Kidney tubule cell (primary cell): ENCODE data around the gene LINC00237.
A peak's percentile ranks its signal among the peaks of the same experiment; 100 is the strongest.

Experiments used
- DNase-seq: peaks from one replicate; pipeline ENCODE4 v3.0.0-alpha.2; 2018; ENCODE audit warnings: low spot score

LINC00237 gene

DNA sequence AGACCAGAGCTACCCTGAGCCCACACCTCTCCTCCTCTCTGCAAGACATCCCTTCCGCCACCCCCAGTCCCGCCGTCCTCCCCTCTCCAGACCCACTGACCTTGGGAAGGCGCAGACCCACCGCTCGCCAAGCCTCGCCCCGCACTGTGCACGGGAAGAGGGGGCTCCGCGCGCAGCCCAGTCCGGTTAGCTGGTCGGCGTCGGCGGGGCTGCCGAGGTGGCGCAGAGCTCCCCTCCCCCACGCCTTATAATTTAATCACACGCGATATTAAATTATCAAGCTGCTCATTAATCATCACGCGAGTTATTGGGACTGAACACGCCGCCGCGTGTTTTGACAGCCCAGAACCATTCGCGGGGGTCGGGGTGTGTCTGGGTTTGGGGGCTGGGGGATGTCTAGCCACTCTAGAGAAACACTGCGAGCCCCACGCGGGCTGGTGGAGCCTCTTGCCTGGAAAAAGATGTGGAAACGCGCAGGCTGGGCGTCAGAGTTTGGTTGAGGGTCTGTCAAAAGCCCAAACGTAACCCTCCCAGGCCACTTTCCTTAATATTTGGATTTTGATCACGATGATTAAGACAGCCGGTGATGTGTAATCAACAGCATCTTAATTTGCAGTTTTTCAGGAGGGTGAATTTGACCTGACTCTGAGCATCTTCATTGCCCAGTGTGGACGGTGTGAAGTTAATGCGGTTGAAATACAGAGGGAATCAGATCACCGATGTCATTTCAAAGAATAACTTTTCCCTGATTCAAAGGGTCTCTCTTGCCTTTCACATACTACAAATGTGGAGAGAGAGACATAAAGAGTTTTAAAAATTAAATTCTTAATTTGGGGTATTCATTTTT, at the start of gene LINC00237:
Gene LINC00237, minus strand, starts transcription at position 188 of the 847 bp plus-strand sequence.
- DNase-seq: no peak

DNA sequence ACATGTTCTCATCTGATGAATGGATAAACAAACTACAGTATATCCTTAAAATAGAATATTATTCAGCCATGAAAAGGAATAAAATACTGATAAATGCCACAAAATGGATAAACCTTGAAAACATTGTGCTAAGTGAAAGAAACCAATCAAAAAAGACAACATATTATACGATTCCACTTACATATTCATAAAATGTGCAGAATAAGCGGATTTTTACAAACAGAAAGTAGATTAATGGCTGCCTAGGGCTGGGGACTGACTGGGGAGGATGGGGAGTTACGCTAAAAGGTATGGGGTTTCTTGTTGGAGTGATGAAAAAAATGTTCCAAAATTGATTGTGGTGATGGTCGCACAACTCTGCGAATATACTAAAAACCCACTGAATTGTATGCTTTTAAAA, 49.1 kb upstream of the LINC00237 start:
- no peak for DNase-seq

DNA sequence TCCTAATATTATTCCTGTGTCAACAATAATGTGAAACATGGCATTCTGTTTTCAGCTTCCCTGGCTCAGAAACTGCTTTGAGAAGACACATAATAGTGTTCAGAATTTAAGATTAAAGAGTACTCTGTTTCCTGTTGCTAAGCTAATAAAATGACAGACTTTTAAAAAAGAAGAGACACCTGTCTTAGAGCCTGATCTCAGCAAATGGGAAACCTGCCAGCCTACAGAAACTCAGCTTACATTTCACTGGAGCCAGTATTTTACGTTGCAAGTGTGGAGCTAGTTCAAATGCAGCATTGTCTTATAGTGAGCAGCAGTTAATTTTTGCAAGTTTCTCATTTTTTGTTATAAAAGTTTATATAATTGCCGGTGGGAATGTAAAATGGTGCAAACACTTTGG, 48.5 kb upstream of the LINC00237 start:
- no peak for DNase-seq

DNA sequence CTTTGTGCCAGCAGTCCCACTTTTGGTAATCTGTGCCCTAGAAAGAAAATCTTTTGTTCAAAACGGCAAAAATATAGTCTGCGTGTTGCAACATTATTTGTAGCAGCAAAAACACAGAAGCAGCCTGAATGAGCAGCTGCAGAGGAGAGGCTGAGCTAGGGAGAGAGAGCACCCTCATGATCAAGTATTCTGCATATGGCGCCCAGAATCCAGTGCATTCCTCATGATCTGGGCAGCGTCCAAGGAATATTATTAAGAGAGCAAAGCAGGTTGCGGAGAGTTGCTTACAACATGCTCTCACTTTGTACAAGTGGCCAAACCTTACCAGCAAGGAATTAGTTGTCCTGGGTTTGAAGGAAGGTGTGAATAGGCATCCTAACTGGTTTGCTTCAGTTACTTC, 45.6 kb upstream of the LINC00237 start:
- no peak for DNase-seq

DNA sequence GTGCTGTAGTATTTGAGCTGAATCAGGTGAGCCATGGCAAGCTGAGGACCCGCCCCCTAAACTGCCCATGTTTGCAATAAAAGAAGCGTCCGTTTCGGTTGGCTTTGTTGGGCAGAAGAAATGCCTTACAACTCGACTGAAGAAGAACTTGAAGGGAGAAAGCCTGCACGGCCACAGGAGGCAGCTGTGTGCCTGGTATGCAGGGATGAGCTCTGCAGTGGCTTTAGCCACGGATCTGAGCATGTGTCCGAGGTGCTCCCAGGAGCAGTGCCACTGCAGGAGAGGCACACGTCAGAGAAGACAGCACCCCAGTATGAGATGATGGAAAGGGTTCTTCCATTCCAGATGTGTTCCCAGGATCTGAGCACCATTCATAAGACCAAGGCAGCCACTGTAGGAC, 43.2 kb upstream of the LINC00237 start:
- DNase-seq: no peak

DNA sequence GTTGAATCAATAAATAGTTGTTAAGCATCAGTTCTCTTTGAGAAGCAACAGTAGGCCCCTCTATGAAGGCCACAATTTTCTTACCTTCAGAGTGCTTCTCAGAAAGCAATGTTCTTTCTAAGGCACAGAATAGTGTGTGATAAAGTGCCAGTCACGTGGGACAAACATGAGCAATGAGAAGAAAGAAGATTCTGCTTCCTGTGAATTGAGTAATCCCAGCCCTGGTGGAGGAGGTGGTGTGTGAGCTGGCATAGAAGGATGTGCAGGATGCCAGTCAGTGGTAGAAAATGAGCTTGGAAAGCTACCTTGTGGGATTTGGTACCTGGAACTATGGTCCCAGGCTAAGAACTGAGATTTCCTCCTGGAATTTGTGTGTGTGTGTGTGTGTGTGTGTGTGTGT, 41.4 kb upstream of the LINC00237 start:
- peak; percentile 43 for DNase-seq

DNA sequence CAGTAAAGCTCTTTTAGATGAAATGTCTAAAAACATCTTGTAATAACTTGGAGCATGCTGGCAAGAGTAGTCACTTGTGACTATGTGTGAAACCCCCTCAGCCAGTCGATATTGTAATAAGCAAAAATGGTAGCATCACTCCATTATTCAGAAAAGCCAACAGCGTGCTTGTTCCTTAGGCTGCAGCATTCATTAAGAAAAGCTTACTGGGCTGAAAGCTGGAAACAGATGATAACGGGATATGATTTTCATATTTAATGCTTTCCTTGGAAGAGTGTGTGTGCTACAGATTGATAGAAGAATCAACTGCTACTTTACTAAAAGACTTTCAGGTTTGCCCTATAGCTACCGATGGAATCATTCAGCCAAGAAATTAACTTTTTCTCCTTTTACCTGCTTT, 40.1 kb upstream of the LINC00237 start:
- no peak for DNase-seq

DNA sequence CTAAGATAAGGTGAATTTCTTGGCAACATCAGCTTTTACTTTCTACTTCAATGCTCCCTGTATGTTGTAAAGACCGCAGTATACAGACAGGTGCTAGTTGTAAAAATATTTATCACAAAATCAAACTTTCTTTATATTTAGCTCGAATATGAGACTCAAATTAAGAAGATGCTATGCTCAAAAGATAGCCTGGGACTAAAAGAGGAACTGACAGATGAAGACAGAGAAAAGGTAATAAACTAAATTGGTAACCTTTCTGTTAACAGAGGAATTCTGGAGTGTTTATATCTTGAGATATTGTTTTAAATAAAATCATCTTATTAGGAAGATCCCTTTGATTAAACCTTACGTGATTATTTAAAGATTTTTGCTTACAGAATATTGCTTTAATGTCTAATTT, 39.3 kb upstream of the LINC00237 start:
- DNase-seq: no peak

DNA sequence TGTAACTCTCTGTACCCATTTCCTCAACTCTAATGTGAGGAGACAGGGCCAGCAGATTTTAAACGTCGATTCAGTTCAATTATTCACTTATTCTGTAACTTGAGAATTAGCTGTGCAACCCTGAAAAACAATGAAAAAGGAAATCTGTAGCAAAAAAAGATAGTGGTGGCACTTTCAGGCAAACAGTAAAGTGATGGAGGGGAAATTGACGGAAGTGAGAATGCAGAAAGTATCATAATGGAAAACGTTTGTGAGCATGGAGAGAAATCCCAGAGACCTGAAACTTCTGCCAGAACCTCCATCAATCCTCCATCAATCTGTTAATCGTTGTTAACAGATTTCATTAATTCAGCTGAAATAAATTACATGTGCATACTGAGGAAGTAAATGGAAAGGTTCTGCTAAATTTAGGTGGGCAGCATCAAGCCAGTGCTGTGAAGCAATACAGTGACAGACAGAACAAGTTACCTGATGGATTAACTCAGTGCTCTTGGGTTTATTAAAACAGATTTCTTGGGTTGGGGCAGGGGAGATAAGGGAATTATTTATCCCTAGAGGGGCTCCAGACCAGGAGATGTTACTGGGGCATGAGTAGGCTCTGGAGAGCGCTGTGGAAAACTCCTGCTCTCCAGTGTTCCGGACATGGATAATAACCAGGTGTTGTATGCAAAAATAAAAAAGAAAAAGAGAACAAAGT, 37.2 kb upstream of the LINC00237 start:
- no peak for DNase-seq

DNA sequence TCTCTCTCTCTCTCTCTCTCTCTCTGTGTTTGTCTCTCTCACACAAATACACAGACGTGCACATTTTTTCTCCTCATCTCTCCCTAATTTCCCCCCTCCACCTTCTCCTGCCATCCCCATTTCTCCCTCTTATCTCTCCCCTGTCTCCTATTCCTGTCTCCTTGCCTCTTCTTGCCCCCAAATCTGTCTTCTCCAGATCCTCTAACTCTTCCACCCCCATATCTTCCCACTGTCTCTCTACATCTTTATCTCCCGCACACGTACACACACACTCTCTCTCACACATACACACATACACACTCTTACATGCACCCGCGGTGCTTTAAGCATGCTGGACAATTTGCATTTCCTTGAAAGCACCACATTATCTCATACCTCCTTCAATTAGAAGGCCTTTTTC, 35.7 kb upstream of the LINC00237 start:
- no peak for DNase-seq

DNA sequence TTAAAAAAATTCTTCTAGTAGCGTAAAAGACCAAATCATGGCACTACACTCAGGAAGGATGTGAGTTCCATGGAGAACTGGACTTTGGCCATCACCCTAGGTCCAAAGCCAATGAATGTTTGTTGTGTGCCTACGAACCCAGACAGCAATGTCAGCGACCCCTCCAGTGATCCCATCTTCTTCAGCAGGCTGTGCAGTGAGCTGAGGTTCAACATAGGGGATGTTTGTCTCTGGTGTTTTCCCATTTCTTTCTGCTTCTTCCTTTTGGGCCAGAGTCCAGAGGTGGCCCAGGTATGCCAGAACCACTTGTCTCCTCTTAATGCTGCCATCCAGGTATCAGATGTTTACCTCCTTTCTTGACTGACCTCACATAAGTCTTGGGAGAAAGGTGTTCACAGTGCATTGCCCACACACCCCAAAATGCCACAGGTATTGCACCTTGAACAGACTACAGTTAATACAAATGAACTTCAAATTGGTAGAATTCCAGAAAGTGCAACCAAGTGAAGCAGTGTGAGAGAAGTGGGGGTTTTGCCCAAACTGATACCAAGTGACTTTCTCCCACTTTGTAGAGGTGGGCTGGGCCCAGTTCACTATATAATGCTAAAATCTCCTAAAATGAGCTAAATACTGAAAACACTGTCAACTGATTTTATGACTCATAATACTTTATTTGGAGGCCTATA, 33.9 kb upstream of the LINC00237 start:
- DNase-seq: no peak

DNA sequence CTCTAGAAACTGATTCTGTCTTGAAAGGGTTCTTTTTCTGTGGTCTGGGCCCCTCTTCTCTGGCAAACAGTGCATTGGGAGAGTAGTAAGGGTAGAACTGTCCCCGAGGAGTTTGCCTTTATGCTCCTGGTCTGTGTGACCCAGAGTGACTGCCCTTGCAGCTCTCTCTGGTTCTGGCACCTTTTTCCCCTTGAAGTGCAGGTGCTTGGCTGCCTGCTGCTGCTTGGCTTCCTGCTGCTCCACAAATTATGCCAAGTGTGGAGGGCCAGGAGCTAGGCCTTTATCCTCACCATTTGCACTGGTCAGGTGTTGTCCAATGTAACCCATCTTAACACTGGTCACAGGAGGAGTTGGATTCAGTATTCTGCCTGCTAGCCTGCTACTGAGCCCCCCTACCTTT, 30.9 kb upstream of the LINC00237 start:
- no peak for DNase-seq

DNA sequence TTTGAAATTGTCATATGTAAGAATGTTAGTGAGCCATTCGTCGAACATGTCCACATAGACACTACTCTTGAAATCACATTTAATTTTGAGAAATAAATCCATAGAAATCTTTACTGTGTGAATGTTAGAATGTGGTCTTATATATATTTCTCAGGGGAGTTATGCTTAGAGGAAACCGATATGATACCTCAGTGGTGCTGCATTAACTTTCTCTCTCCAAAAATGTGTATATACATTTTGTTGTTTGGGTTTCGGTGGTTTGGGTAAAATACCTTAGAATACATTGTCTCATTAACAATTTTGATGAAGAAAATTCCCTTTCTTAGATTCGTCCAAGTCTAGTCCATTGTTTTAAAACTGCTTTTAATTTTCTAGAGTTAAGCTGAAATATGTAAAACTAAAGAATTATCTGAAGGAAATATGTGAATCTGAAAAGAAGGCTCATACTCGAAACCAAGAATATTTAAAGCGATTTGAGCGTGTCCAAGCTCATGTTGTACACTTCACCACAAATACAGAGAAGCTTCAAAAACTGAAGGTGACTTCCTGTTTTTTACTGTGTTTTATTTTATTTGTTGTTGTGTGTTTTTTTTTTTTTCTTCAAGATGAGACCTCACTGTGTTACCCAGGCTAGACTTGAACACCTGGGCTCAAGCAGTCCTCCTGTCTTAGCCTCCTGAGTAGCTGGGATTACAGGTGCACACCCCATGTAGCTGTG, 30.0 kb upstream of the LINC00237 start:
- DNase-seq: no peak

DNA sequence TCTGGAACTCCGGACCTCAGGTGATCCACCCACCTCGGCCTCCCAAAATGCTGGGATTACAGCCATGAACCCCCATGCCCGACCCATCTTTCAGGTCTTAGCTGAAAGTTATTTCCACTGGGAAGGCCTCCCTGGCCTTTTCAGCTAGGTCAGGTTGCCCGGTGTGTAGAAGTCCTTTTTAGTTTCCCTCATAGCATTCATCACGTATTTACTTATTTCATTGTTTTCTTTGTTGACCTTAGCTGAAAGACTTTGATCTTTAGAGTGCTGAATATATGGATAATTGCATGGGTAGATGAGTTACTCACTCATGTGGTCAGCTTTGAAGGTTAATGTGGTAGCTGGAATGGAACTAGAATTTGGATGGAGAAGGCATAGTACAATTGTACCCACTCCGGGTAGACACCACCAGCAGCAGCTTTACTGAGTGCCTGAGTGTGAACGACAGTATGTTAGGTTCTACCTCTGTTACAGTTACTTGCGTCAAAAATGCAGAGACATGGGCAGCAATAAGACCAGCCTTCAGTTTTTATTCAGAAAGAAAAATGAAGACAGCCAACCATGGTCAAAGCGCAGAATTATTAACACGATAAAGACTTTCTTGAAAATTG, 28.8 kb upstream of the LINC00237 start:
- DNase-seq: no peak

DNA sequence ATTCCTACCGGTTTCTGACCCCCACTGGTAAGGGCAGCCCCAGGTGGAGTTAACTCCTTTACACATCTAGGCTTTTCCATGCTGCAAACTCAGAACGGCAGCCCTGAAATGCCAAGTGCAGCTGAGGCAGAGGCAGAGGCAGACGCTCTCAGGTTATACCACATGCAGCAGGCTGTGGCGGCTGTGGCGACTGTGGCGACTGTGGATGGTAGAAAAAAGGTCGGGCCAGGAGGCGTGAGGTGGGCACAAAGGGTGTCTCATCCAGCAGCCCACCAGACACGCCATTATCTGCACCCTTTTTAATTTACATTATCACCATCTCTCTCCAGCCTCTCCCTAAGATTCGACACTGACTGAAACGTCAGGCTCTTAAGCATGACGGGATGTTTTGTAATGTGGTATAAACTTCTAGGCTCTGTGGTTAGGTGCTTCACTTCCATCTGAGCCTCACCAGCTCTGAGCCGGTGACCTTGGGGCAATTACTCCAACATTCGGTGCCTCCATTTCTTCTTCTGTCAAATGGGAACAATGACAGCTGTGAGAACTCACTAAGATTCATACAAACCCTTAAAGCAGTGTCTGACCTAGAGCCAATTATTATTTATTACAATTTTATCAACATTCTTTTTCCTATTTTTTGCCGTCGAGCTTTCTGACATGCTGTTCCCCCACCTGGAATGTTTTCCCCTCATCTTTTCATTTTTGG, 27.9 kb upstream of the LINC00237 start:
- DNase-seq: no peak

DNA sequence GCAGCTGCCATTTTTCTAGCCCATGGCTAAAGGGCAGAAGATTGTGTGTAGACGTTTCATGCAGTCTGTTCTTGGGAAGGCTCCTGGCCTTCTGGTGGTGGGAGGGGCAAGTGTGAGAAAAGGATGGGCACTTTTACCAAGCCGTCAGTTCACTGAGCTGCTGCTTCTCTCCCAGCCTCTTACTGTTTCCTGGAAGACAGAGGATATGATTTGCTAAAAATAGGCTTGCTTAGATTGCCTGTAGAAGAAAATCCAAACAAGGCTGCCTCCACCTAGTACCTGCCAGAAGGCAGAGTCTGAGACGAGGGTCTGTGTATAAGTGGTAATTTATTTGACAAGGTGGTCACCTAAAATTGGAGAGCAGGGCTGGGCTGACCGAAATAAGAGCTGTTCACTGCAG, 27.2 kb upstream of the LINC00237 start:
- DNase-seq: no peak

DNA sequence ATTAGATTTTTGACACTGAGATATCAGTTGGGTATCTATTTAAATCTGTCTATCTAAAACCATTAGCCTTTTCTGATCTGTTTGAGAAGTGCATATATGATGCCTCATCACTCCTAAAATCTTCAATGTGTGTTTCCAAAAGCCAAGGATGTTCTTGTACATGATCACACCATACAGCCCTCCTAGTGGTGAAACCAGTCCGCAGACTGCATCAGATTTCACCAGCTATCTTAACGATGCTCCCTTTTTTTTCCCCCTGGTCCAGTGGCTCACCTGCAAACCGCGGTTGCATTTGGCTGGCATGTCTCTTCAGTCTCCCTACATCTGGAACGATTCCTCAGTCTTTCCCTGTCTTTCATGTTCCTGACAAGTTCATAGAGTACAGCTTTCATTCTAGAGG, 23.7 kb upstream of the LINC00237 start:
- DNase-seq: no peak

DNA sequence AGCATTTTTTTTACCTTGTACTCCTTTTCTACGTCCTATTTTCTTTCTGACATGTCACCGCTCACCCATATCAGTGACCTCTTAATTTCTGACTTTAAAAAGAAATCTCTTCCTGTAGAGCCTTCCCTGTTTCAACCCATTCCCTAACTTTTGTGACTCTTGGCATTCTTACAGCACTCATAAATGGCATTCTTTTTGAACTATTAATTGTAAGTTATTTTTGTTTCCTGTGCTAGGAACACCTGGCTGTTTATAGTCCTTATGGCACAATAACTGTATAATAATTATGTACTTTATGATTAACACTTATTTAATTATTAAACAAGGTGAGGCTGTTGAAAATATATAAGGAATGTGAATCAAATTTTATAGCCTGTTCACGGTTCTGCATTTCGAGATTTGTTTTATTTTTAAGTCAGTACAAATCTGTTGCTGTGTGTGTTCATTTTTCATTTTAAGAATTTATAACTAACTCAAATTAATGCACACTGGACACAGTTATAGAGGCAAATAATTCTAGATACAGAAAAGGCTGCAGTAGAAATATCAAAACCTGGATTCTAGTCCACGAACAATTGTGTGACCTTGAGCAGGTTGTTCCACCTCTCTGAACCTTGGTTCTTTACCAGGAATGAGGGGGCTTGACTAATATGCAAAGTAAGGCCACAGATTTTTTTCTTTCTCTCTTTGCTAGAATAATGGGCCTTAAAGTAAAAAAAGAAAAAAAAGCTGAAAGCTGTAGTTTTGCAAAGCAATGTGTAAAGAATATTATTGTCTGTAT, 21.2 kb upstream of the LINC00237 start:
- no peak for DNase-seq

DNA sequence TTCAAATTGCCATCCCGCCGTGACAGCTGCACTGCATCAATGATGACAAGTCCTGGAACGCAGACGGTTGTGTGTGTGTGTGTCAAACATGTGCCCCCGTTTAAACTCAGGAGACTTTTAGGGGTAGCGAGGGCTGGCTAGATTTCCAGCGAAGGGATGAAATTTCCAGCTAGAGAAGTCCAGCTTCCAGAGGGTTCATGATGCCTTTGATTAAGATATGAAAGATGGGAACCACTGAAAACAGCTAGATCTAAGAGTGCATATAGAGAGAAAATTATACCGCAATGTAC, 20.4 kb upstream of the LINC00237 start:
- no peak for DNase-seq

DNA sequence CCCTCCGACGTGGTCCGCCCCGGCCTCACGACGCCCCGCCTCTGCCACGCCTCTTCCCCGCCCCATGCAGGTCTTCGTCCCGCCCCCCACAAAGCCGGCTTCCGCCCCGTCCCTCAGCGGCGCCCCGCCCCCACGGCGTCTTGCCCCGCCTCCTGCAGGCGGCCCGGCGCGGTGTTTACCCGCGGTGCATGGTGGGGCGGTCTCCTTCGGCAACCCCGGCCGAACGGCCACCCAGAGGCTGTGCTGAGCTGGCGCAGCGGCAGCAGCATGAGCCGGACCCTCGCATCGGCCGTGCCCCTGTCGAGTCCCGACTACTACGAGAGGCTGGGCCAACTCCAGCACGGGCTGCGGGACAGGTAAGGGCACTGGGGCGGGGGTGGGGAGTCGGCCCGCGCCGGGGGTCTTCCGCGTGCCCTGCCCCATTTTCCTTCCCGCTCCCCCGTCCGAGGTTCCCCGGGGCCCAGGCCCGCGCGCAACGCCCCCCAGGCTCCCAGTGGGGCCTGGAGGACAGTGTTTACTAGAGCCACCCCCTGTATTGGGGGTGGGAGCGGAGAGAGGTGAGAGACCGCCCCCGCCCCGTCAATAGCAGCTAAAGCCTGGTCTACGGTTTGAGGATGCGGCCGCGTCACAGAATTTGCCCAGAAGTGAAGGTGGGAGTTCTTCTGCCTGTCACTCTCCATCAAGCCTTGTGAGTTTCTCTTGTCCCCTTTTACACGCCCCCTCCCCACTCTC, 19.9 kb upstream of the LINC00237 start, which contains the start of gene KIZ:
Gene KIZ, plus strand, starts transcription at position 234 of the 732 bp plus-strand sequence. Its CDS starts 34 bp downstream, at position 268.
- peak; percentile 95 for DNase-seq
